GM20000 (cell line): ENCODE results near the gene DUT.

Experiments
- DNase-seq: peaks from one replicate; pipeline ENCODE4 v3.0.0; 2012; ENCODE audit warnings: low spot score
- TF ChIP-seq, protein P1 (sequence below): IDR thresholded peaks from 2 replicates; pipeline ENCODE4 v1.5.1; 2012; ENCODE audit warnings: mild to moderate bottlenecking, control low read depth; ENCODE audit errors: extremely low read depth, missing control alignments

Gene DUT

DNA sequence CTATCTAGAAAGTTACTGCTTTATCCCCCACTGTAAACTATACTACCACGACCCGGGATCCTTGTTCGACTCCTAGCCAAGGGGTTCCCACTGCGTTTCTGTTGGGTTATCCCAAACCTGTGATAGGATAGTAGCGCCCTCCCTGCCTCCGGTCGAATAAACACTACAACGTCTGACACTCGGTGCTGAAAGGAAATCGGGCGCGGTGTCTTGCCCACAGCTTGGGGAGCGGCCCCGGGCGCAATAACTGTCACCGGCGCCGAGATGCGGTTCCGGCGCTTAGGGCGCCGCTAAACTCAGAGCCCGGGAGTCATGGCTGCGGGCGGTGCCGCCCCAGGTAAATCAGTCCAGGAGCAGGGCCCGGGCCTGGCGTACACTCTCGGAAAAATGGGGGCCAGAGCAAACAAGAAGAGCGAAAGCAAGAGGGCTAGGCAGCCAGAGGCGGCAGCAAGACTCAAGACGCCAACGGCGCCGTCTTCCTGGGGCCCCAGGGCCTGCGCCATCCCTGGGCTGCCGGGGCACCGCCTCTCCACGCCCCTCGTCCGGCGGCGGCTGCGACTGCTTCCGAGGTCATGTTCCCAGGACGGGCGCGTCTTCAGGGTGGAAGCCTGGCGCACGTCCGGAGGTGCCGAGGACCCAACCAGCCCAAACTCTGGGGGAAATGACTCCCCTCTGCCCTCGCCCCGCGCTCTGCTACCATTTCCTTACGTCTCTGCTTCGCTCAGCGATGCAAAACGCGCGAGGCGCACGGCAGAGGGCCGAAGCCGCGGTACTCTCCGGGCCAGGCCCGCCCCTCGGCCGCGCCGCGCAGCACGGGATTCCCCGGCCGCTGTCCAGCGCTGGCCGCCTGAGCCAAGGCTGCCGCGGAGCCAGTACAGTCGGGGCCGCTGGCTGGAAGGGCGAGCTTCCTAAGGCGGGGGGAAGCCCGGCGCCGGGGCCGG lies at the start of gene DUT:
DUT (plus strand) TSS at position 575 of the 941 bp plus-strand sequence; CDS start at position 662, 87 bp downstream.
- TF ChIP-seq, protein P1, sequence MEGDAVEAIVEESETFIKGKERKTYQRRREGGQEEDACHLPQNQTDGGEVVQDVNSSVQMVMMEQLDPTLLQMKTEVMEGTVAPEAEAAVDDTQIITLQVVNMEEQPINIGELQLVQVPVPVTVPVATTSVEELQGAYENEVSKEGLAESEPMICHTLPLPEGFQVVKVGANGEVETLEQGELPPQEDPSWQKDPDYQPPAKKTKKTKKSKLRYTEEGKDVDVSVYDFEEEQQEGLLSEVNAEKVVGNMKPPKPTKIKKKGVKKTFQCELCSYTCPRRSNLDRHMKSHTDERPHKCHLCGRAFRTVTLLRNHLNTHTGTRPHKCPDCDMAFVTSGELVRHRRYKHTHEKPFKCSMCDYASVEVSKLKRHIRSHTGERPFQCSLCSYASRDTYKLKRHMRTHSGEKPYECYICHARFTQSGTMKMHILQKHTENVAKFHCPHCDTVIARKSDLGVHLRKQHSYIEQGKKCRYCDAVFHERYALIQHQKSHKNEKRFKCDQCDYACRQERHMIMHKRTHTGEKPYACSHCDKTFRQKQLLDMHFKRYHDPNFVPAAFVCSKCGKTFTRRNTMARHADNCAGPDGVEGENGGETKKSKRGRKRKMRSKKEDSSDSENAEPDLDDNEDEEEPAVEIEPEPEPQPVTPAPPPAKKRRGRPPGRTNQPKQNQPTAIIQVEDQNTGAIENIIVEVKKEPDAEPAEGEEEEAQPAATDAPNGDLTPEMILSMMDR, result no peak
- DNase-seq, result peak; percentile 85

DNA sequence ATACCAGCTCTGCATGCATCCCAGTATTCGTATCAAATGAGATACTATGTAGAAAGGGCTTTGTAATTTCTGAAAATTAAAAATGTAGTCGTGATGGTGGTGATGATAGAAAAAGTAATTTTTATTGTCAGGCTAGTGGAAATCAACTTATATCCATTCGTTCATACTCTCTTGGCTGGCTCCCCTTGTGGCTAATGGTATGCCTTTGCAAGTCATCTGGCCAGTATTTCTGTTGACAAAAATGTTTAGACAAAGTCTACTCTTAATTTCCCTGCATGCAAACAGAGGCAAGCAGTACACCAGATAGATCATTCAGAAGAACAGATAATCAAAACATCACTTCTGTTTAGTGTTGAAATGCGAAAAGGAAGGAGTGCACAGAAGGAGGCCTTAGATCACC lies 49.6 kb upstream of the DUT start:
- no peak for DNase-seq
- TF ChIP-seq, protein P1, result no peak

DNA sequence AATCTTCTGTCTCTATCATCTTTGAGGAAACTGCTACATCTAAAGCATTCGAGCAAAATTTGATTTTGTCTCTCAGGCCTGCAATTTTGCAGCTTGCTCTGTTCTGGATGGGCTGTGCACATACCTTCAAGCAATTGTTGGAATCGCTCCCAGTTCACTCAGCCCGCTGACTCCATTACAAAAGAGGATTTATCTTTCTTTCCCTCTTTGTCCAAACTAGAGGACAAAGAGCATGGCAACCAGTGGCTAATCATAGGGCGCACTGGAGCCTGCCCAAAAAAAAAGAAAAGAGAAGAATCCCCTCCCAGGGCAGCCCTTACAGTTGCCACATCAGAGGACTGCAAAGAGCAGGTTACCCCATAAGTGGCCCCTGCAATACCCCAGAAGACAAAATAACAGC lies 49.0 kb upstream of the DUT start:
- TF ChIP-seq, protein P1, result no peak
- no peak for DNase-seq

DNA sequence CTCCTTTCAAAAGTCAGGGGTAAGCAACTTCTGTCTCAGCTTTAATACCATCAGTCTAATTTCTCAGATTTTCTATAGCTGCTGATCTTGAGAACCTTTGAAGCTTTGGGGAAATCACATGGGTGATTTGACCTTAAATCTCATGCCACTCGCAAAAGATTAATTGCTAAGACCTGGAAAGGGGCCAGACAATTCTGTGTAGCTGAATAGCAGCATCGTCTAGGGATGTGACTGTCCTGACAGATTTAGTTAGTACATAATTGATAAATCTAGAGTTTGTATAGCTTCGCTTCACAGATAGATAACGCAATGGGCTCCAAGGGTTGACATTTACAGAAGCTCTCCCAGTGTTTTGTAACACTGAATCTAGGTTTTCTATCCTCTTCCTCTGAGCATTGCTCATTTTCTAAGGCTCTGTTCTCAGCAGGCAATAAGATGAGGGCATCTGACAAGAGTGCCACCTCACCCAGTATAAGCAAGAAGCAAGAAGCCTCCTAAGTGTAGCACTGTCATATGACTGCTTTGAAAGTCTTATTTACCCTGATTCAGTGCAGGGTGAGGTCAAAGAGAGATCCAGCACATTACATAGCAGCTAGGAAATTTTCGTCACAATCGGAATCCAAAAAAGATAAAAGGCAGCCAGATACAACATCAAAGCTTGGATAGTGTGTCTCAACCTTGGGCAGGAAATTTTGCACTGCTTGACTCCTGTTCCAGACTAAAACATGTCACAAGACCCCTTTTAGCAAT lies 47.7 kb upstream of the DUT start:
- TF ChIP-seq, protein P1, result no peak
- DNase-seq, result no peak

DNA sequence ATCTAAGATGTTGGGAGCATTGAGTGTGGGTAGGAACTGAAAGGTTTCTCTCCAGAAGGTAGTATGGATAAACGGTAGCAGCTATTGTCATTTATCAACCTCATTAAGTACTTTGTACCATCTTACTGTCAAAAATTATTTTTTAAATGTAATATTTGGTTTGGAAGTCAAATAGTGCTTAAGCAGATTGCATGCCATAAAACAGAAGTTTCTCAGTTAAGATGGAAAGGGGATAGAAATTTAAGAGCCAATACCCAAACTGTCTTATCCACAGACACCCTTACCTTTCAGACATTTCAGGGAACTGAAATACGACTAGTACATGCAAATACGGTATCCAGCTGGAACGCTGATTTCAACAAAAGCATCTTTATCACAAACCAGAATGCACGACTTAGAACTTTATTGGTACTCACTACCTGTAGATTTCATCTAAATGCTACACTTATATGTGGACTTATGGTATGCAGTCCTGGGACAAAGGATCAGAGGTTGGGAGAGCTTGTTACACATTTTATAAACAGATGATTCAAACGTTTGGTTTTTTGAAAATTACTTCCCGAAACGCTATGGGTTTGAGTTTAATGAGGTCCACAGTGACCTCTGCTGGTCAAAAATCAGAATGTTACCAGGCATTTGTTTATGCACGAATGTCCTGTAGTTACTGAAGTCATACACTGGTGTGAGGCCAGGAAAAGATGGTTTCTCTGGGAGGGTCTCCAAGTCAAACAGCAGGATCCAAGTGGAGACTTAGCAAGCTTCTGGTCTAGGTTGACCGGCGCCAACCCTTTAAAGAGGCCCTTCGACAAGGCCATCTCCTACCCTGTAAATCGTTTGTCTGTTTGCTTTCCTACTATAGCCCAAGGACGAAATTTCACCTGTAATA lies 45.7 kb upstream of the DUT start:
- DNase-seq, result peak; percentile 61
- TF ChIP-seq, protein P1, result peak; percentile 48

DNA sequence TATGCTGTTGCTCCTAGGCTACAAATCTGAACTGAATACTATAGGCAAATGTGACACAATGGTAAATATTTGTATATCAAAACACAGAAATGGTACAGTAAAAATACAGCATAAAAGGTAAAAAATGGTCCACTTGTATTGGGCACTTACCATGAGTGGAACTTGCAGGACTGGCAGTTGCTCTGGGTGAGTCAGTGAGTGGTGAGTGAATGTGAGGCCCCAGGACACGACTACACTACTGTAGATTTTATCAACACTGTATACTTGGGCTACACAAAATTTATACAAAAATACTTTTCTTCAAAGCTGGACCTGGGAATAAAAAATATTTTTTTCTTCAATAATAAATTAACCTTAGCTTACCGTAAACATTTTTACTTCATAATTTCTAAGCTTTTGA lies 41.6 kb upstream of the DUT start:
- no peak for DNase-seq
- TF ChIP-seq, protein P1, result no peak
